SK-N-SH (cell line): ENCODE measurements around the gene PRDM15.

Source experiments
- CTCF ChIP-seq: fragments of 200-600 bp; sonication (generic); IDR thresholded peaks from 2 replicates; pipeline ENCODE4 v1.6.1; 2017; ENCODE audit warnings: antibody characterized with exemption, mild to moderate bottlenecking, moderate library complexity
- EP300 ChIP-seq, 2 experiments: IDR thresholded peaks; 2 replicates each; pipeline versions ENCODE4 v1.4.0 to v1.6.1; 2012; ENCODE audit warnings: borderline replicate concordance in 1 of 2, low read depth in 1 of 2, low read length in 1 of 2
- GABPA ChIP-seq: IDR thresholded peaks from 2 replicates; pipeline ENCODE4 v1.4.0; 2012; ENCODE audit warnings: low read depth, mild to moderate bottlenecking
- IRF3 ChIP-seq: fragments of 150-350 bp; IDR thresholded peaks from 2 replicates; pipeline ENCODE4 v1.6.1; 2016; ENCODE audit warnings: mild to moderate bottlenecking, low read depth, low read length
- JUND ChIP-seq: IDR thresholded peaks from 2 replicates; pipeline ENCODE4 v1.4.0; 2012
- MAX ChIP-seq: IDR thresholded peaks from 2 replicates; pipeline ENCODE4 v1.4.0; 2012; ENCODE audit warnings: low read depth
- MXI1 ChIP-seq: IDR thresholded peaks from 2 replicates; pipeline ENCODE4 v1.6.1; 2012; ENCODE audit warnings: mild to moderate bottlenecking, low read depth, low read length, improper control_type of control experiment
- NRF1 ChIP-seq: IDR thresholded peaks from 2 replicates; pipeline ENCODE4 v1.6.1; 2012; ENCODE audit warnings: low read depth, mild to moderate bottlenecking, low read length
- POLR2AphosphoS5 ChIP-seq: IDR thresholded peaks from 2 replicates; pipeline ENCODE4 v1.6.1; 2012; ENCODE audit warnings: low read depth, low read length
- RAD21 ChIP-seq: IDR thresholded peaks from 2 replicates; pipeline ENCODE4 v1.6.1; 2012; ENCODE audit warnings: mild to moderate bottlenecking, low read length
- SMC3 ChIP-seq: IDR thresholded peaks from 2 replicates; pipeline ENCODE4 v1.6.1; 2012; ENCODE audit warnings: low read depth, low read length, improper control_type of control experiment
- TEAD4 ChIP-seq: IDR thresholded peaks from 2 replicates; pipeline ENCODE4 v1.4.0; 2012; ENCODE audit warnings: mild to moderate bottlenecking, borderline replicate concordance; ENCODE audit not compliant: insufficient read depth
- USF2 ChIP-seq: fragments of 150-350 bp; IDR thresholded peaks from 2 replicates; pipeline ENCODE4 v1.6.1; 2017; ENCODE audit warnings: antibody characterized with exemption, low read length, low read depth, borderline replicate concordance
- ZBTB33 ChIP-seq: IDR thresholded peaks from 2 replicates; pipeline ENCODE4 v1.4.0; 2012; ENCODE audit warnings: low read depth, borderline replicate concordance

- TF ChIP-seq CTCF = no peak
- no peak for TF ChIP-seq SMC3
- no peak for TF ChIP-seq ZBTB33
- TF ChIP-seq JUND = no peak
- no peak for TF ChIP-seq MAX
- no peak for TF ChIP-seq MXI1
- TF ChIP-seq POLR2AphosphoS5 = no peak
- TF ChIP-seq GABPA = no peak
- TF ChIP-seq EP300 (IDR thresholded peaks at IDR 0.05; ENCODE audit: borderline replicate concordance in 1 of 2, low read depth in 1 of 2, low read length in 1 of 2) = no peak
- no peak for TF ChIP-seq IRF3
- no peak for TF ChIP-seq TEAD4
- TF ChIP-seq RAD21 = no peak
- TF ChIP-seq NRF1 = no peak
- TF ChIP-seq USF2 = no peak
These were observed 23.8 kb upstream of the PRDM15 start for GRCh38 chr21:41902946-41903345.
